HepG2 (cell line): Measurements from ENCODE around the gene CCS. TPM values are rescaled to one million over a fixed set of nuclear protein-coding genes. Genes with fewer than 3 reads are reported as not detected.

Experiments
- ATAC-seq: fragments of 200-7000 bp; cut with Tn5 transposase; 3 replicates; pipeline ENCODE4 v1.9.1; 2020; ENCODE audit warnings: mild to moderate bottlenecking, moderate library complexity
- BruUV-seq: library from RNA; stranded (reverse); fragments of 400-500 nt; replicated peaks from 2 replicates; lab custom pipeline; 2021; lab: Mats Ljungman, UMichigan
- CTCF ChIA-PET: fragments of 300-600 bp; formaldehyde crosslinking; extraction: SDS; loops from one replicate; lab custom pipeline; 2021; ENCODE audit warnings: low total read pairs, inconsistent platforms, low intra/inter-chr PET ratio; lab: Yijun Ruan, JAX
- POLR2A ChIA-PET: fragments of 350-600 bp; sonication (Branson Sonifier 250); formaldehyde crosslinking; loops from one replicate; lab custom pipeline; 2020; ENCODE audit warnings: antibody characterized with exemption, inconsistent platforms; lab: Yijun Ruan, JAX
- DNase-seq: peaks from one replicate; pipeline ENCODE4 v3.0.0-alpha.2; 2015; ENCODE audit warnings: low spot score
- FAIRE-seq: peaks from 3 replicates; lab custom pipeline; 2011; peaks lifted over from hg19 to GRCh38; lab: Jason Lieb, UNC
- H2AFZ ChIP-seq: one replicate; pipeline ENCODE4 v1.6.1; 2011; ENCODE audit warnings: low read length, inconsistent platforms
- H3K27ac ChIP-seq: fragments of 300-600 bp; 3 replicates; pipeline ENCODE4 v1.8.0; 2011; ENCODE audit warnings: mixed run types, mild to moderate bottlenecking, mixed read lengths, low read length, inconsistent platforms; ENCODE audit not compliant: insufficient read depth; ENCODE audit errors: extremely low read length
- H3K27me3 ChIP-seq, 2 experiments: fragments of 200-600 bp in 1 of 2; 2 replicates in 1 of 2; 3 replicates in 1 of 2; pipeline versions ENCODE4 v1.6.0 to v1.8.0; 2011; ENCODE audit warnings: low read length in 2 of 2, mild to moderate bottlenecking in 2 of 2, moderate library complexity in 2 of 2, inconsistent platforms in 1 of 2; ENCODE audit not compliant: insufficient read depth in 2 of 2, control insufficient read depth in 1 of 2
- H3K36me3 ChIP-seq, 2 experiments: fragments of 200-600 bp in 1 of 2; replicated peaks in 1 of 2; 2 replicates in 1 of 2; 3 replicates in 1 of 2; pipeline versions ENCODE4 v1.5.1 to v1.8.0; 2011; ENCODE audit warnings: low read length in 2 of 2, inconsistent platforms in 1 of 2; ENCODE audit not compliant: insufficient read depth in 2 of 2, control insufficient read depth in 1 of 2
- H3K4me1 ChIP-seq: 2 replicates; pipeline ENCODE4 v1.5.1; 2012; ENCODE audit warnings: low read length, inconsistent platforms; ENCODE audit not compliant: insufficient read depth
- H3K4me2 ChIP-seq: 2 replicates; pipeline ENCODE4 v1.6.0; 2011; ENCODE audit warnings: low read depth, low read length, inconsistent platforms
- H3K4me3 ChIP-seq, 3 experiments: fragments of 200-600 bp in 1 of 3; sonication (generic), shearing (Covaris generic) in 1 of 3; replicated peaks in 1 of 3; 2 replicates each; pipeline ENCODE4 v1.5.1; 2011 to 2016; ENCODE audit warnings: low read length in 3 of 3, inconsistent platforms in 2 of 3, low read depth in 2 of 3, mild to moderate bottlenecking in 2 of 3, control low read depth in 1 of 3, mixed read lengths in 1 of 3; ENCODE audit not compliant: insufficient read depth in 1 of 3
- H3K79me2 ChIP-seq: one replicate; pipeline ENCODE4 v1.6.1; 2011; ENCODE audit warnings: low read length, inconsistent platforms; ENCODE audit not compliant: insufficient read depth
- H3K9ac ChIP-seq: 2 replicates; pipeline ENCODE4 v1.6.0; 2011; ENCODE audit warnings: mild to moderate bottlenecking, low read depth, low read length, inconsistent platforms; ENCODE audit not compliant: insufficient read depth
- H3K9me3 ChIP-seq: 2 replicates; pipeline ENCODE4 v1.5.1; 2012; ENCODE audit warnings: mild to moderate bottlenecking, low read length
- H4K20me1 ChIP-seq: 2 replicates; pipeline ENCODE4 v1.6.0; 2011; ENCODE audit warnings: inconsistent platforms, mild to moderate bottlenecking, low read length, moderate library complexity; ENCODE audit not compliant: insufficient read depth
- DMAP1 ChIP-seq: IDR thresholded peaks from 2 replicates; pipeline ENCODE4 v1.6.1; 2016
- EEA1 ChIP-seq: sonication (generic); formaldehyde crosslinking; IDR thresholded peaks from 2 replicates; pipeline ENCODE4 v1.5.1; 2020; ENCODE audit warnings: mild to moderate bottlenecking, missing genetic modification reagents, borderline replicate concordance
- LCORL ChIP-seq, 2 experiments: fragments of 450-650 bp in 1 of 2; sonication (generic) in 1 of 2; formaldehyde crosslinking in 1 of 2; IDR thresholded peaks; 2 replicates each; pipeline versions ENCODE4 v1.5.0 to v1.6.1; 2017 to 2020; ENCODE audit warnings: antibody characterized with exemption in 1 of 2, missing genetic modification reagents in 1 of 2
- MED13 ChIP-seq: sonication (generic); formaldehyde crosslinking; IDR thresholded peaks from 2 replicates; pipeline ENCODE4 v1.5.0; 2020; ENCODE audit warnings: missing genetic modification reagents
- NFKB2 ChIP-seq: sonication (generic); formaldehyde crosslinking; IDR thresholded peaks from 2 replicates; pipeline ENCODE4 v1.4.0; 2020; ENCODE audit warnings: missing genetic modification reagents, borderline replicate concordance
- SAP130 ChIP-seq: IDR thresholded peaks from 2 replicates; pipeline ENCODE4 v1.6.1; 2016; ENCODE audit warnings: low read depth
- TOPORS ChIP-seq: sonication (generic); formaldehyde crosslinking; IDR thresholded peaks from 2 replicates; pipeline ENCODE4 v1.8.0; 2023; ENCODE audit warnings: mild to moderate bottlenecking, missing genetic modification reagents
- ZNF34 ChIP-seq: sonication (generic); formaldehyde crosslinking; IDR thresholded peaks from 2 replicates; pipeline ENCODE4 v1.4.0; 2020; ENCODE audit warnings: mild to moderate bottlenecking, missing genetic modification reagents, borderline replicate concordance
- ZNF446 ChIP-seq: sonication (generic); formaldehyde crosslinking; IDR thresholded peaks from 2 replicates; pipeline ENCODE4 v1.5.0; 2020; ENCODE audit warnings: mild to moderate bottlenecking, missing genetic modification reagents
- ZNF761 ChIP-seq: sonication (generic); formaldehyde crosslinking; conservative IDR thresholded peaks from 2 replicates; pipeline ENCODE4 v1.4.0; 2020; ENCODE audit warnings: mild to moderate bottlenecking, missing genetic modification reagents
- WGBS: methylation state at CpG from one replicate; pipeline ENCODE4 v1.1.6; 2017; ENCODE audit warnings: low lambda C conversion rate; 5-methylcytosine and 5-hydroxymethylcytosine counted together
- in situ Hi-C: cut with HindIII; loops from 2 replicates; pipeline ENCODE4 v1.10.0; 2017; ENCODE audit warnings: low pct_unique_long_range_greater_than_20kb; ENCODE audit not compliant: extremely low pct_ligation_motif_present
- intact Hi-C: fragments of 100-400 bp; cut with micrococcal nuclease; formaldehyde crosslinking; loops from one replicate; pipeline ENCODE4 v1.10.0; 2022; ENCODE audit not compliant: unreplicated experiment
- polyA plus RNA-seq, 8 experiments: library from polyadenylated mRNA; depleted of rRNA in 3 of 8; stranded (reverse) in 7 of 8; unstranded in 1 of 8; fragments of >200 nt; fragmentation: Illumina TruSeq in 4 of 8; extraction: Trizol in 4 of 8; gene quantifications; 2 replicates each; pipeline versions ENCODE4 v1.2.1 to v1.2.3, GENCODE V29; 2011 to 2016; ENCODE audit warnings: low read depth in 4 of 8, missing spikeins in 1 of 8, mixed read lengths in 1 of 8; ENCODE audit not compliant: insufficient read depth in 1 of 8
- total RNA-seq, 5 experiments: library from RNA; depleted of rRNA; stranded (reverse); fragments of >200 nt; fragmentation: Illumina TruSeq; extraction: Trizol; gene quantifications; 2 replicates each; pipeline ENCODE4 v1.2.3, GENCODE V29; 2016; ENCODE audit warnings: low read depth in 1 of 5
- TF ChIP-seq, protein P1 (sequence below): sonication (generic); formaldehyde crosslinking; IDR thresholded peaks from 2 replicates; pipeline ENCODE4 v1.8.0; 2022; ENCODE audit warnings: mild to moderate bottlenecking, missing genetic modification reagents, moderate library complexity
- TF ChIP-seq, protein P2 (sequence below): sonication (generic); formaldehyde crosslinking; conservative IDR thresholded peaks from 2 replicates; pipeline ENCODE4 v1.8.1; 2023; ENCODE audit warnings: missing genetic modification reagents
- TF ChIP-seq, protein P3 (sequence below): sonication (generic); formaldehyde crosslinking; IDR thresholded peaks from 2 replicates; pipeline ENCODE4 v1.4.0; 2020; ENCODE audit warnings: mild to moderate bottlenecking, missing genetic modification reagents

The CCS gene
- total and polyA plus RNA-seq, 2 of the 13 experiments (the other 11 are each of a cell fraction or from before 2014, with no cell fraction given), result 25.4 to 44.6 TPM

DNA sequence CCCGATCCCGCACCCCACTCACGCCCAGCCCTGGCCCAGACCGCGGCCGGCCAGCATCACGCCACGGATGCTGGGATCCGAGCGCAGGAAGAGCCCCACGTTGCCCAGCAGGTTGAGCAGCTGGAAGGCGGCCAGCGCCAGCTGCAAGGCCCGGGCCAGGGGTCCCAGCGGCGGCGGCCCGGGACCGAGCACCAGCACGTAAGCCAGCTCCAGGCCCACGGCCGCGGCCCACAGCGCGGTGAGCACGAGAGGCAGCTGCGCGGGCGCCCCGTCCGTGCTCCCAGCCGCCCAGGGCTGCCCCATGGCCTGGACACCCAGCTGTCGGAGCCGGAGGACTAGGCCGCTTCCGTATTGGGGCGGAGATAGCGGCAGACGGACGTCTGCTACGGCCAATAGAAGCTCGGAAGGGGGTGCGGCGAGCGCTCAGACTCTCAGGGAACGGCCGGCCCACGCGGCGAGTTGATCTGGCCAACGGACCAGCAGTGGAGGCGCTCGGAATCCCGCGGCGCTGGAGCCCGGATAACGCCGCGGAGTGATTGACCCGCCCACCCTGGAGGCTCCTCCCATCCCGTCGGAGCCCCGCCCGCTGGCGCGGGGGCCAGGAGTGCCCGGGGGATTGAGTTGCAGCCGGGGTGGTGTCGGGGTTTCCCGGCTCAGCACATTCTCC, 47.2 kb upstream of the CCS start, which contains the start of gene ZDHHC24:
Gene ZDHHC24 (minus strand): TSS at position 348 of the 667 bp plus-strand sequence. CDS start 45 bp downstream, at position 303.
- Histone ChIP-seq H3K27ac (peak within 1 kb of the TSS; percentile 53), H3K4me1 (peaks cover 39% of the 10 kb centered on the region), H3K27me3 (peaks cover 0 to 7% of the 10 kb centered on the region in 2 experiments; a peak in 4 of 5 replicates), H3K4me2 (peak within 1 kb of the TSS; percentile 97), H3K4me3 (peak within 1 kb of the TSS; percentile 69 to 93 (median 83)), H2AFZ (no peak within 1 kb of the TSS), H3K9me3 (no peaks in the 10 kb centered on the region), H3K36me3 (no peaks in the 10 kb centered on the region), H3K9ac (peak within 1 kb of the TSS; percentile 79), H4K20me1 (no peaks in the 10 kb centered on the region), H3K79me2 (no peaks in the 10 kb centered on the region)
- CTCF ChIA-PET, result no interaction called here
- POLR2A ChIA-PET, result interaction anchor here (0.9 to 2.9 kb wide), 11 partner anchors 13 to 132 kb away, joined by 4 to 17 read pairs (median 7); partner anchors contain the start of genes BBS1, CCDC87, CCS and DPP3
- intact Hi-C loops (loop anchor here (1.0 kb wide), 1 partner anchor 66 kb away; the partner anchor contains the start of gene DPP3), in situ Hi-C loops (no loop called here)
- ATAC-seq, result peak; percentile 92
- WGBS, result 0% methylated on average over 3 of the region's 71 CpGs
- peak; percentile 92 for DNase-seq
- BruUV-seq, result no TSS peak
- FAIRE-seq, result peak; percentile 28
- TF ChIP-seq LCORL (IDR thresholded peaks at IDR 0.05), result no peak
- TF ChIP-seq LCORL (CRISPR knock-in tag; IDR thresholded peaks at IDR 0.05), result peak; percentile 11; the same call in 1 of the 2 replicates
- TF ChIP-seq, protein P1, sequence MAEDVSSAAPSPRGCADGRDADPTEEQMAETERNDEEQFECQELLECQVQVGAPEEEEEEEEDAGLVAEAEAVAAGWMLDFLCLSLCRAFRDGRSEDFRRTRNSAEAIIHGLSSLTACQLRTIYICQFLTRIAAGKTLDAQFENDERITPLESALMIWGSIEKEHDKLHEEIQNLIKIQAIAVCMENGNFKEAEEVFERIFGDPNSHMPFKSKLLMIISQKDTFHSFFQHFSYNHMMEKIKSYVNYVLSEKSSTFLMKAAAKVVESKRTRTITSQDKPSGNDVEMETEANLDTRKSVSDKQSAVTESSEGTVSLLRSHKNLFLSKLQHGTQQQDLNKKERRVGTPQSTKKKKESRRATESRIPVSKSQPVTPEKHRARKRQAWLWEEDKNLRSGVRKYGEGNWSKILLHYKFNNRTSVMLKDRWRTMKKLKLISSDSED, result 0 out of 2 replicates have a peak, but pooled peaks have one; percentile 14
- TF ChIP-seq ZNF34 (CRISPR knock-in tag), result 0 out of 2 replicates have a peak, but pooled peaks have one; percentile 63
- TF ChIP-seq, protein P2, sequence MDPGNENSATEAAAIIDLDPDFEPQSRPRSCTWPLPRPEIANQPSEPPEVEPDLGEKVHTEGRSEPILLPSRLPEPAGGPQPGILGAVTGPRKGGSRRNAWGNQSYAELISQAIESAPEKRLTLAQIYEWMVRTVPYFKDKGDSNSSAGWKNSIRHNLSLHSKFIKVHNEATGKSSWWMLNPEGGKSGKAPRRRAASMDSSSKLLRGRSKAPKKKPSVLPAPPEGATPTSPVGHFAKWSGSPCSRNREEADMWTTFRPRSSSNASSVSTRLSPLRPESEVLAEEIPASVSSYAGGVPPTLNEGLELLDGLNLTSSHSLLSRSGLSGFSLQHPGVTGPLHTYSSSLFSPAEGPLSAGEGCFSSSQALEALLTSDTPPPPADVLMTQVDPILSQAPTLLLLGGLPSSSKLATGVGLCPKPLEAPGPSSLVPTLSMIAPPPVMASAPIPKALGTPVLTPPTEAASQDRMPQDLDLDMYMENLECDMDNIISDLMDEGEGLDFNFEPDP, result no peak
- TF ChIP-seq ZNF446 (CRISPR knock-in tag), result no peak
- no peak for TF ChIP-seq EEA1 (CRISPR knock-in tag)
- TF ChIP-seq NFKB2, result no peak
- TF ChIP-seq TOPORS (CRISPR knock-in tag), result no peak
- peak; percentile 55; the same call in 1 of the 2 replicates for TF ChIP-seq MED13 (CRISPR knock-in tag)
- peak; percentile 99 for TF ChIP-seq SAP130 (CRISPR knock-in tag)
- TF ChIP-seq, protein P3, sequence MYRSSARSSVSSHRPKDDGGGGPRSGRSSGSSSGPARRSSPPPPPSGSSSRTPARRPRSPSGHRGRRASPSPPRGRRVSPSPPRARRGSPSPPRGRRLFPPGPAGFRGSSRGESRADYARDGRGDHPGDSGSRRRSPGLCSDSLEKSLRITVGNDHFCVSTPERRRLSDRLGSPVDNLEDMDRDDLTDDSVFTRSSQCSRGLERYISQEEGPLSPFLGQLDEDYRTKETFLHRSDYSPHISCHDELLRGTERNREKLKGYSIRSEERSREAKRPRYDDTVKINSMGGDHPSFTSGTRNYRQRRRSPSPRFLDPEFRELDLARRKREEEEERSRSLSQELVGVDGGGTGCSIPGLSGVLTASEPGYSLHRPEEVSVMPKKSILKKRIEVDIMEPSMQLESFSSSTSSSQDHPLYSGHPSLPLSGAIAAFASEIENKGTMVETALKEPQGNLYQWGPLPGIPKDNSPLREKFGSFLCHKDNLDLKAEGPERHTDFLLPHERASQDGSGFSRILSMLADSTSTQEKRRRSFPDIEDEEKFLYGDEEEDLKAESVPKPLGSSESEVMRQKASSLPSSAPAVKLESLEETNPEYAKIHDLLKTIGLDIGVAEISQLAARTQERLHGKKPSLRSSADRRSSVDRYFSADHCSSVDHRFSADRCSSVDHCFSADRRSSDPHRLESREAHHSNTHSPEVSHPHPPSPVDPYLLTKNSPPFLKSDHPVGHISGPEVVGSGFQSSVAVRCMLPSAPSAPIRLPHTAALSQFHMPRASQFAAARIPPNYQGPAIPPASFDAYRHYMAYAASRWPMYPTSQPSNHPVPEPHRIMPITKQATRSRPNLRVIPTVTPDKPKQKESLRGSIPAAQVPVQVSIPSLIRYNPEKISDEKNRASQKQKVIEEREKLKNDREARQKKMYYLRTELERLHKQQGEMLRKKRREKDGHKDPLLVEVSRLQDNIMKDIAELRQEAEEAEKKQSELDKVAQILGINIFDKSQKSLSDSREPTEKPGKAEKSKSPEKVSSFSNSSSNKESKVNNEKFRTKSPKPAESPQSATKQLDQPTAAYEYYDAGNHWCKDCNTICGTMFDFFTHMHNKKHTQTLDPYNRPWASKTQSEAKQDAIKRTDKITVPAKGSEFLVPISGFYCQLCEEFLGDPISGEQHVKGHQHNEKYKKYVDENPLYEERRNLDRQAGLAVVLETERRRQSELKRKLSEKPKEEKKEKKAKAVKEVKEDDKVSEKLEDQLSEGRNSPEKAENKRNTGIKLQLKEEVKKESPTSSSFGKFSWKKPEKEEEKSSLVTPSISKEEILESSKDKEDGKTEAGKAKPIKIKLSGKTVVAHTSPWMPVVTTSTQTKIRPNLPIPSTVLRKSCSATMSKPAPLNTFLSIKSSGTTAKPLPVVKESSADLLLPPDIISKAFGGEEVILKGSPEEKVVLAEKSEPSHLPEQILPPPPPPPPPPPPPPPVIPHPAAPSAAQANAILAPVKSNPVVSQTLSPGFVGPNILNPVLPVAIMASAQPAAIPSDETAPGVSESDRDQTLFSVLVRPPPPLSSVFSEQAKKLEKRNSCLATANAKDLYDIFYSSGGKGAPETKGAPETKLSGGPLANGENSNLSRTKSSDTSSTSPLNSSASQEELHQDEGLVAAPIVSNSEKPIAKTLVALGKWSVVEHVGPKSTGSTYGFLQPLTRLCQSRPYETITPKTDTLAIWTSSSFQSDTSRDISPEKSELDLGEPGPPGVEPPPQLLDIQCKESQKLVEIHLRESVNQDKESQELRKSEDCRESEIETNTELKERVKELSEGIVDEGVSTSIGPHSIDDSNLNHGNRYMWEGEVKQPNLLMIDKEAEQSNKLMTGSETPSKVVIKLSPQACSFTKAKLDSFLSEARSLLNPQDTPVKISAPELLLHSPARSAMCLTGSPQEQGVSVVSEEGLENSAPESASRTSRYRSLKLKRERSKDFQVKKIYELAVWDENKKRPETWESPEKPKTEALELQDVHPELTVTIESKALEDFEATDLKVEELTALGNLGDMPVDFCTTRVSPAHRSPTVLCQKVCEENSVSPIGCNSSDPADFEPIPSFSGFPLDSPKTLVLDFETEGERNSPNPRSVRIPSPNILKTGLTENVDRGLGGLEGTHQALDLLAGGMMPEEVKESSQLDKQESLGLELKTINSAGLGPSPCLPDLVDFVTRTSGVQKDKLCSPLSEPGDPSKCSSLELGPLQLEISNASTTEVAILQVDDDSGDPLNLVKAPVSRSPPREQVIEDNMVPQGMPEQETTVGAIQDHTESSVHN (CRISPR knock-in tag), result no peak
- TF ChIP-seq DMAP1 (CRISPR knock-in tag), result no peak; the same call in 1 of the 2 replicates
- TF ChIP-seq ZNF761, result 0 out of 2 replicates have a peak, but pooled peaks have one; percentile 60
